GM18526 (cell line): ENCODE data around the gene SRCAP.

ENCODE experiments used
- POLR2A ChIP-seq: IDR thresholded peaks from 3 replicates; pipeline ENCODE4 v1.6.1; 2011; ENCODE audit not compliant: insufficient read length; ENCODE audit errors: extremely low read depth

Gene SRCAP

DNA sequence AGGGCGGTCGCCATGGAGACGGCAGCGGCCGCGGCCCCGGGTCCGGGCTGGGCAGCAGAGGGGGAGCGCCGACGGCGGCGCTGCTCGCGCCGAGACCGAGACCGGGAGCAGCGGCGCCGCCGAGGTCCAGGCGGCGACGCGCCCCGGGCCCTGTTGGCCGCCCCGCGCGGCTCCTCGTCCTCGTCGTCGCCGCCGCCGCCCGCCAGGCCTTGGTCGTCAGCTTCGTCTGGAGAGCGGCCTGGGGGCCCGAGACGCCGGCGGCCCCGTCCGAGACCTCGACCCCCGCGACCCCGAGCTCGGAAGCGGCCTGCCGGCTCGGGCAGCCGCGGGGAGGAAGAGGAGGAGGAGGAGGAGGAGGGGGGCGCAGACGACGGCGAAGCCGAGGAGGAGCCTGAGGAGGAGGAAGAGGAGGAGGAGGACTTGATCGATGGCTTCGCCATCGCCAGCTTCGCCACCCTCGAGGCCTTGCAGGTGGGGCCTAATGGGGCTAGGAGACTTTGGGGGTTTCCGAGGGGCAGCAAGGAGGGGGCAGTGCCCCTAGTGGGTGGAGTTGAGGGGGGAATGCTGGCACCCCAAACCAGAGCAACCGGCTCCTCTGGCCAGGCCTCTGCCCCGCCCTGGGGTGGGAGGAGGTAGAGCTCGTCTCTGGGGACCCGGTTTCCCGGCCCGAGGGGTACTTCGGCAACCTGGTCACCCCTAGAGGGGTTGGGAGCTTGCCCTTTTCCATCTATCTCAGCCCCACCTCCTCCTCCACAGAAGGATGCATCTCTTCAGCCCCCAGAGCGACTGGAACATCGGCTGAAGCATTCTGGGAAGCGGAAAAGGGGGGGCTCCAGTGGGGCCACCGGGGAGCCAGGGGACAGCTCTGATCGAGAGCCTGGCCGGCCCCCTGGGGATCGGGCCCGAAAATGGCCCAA is 39.2 kb upstream of the SRCAP start:
- TF ChIP-seq POLR2A = no peak

DNA sequence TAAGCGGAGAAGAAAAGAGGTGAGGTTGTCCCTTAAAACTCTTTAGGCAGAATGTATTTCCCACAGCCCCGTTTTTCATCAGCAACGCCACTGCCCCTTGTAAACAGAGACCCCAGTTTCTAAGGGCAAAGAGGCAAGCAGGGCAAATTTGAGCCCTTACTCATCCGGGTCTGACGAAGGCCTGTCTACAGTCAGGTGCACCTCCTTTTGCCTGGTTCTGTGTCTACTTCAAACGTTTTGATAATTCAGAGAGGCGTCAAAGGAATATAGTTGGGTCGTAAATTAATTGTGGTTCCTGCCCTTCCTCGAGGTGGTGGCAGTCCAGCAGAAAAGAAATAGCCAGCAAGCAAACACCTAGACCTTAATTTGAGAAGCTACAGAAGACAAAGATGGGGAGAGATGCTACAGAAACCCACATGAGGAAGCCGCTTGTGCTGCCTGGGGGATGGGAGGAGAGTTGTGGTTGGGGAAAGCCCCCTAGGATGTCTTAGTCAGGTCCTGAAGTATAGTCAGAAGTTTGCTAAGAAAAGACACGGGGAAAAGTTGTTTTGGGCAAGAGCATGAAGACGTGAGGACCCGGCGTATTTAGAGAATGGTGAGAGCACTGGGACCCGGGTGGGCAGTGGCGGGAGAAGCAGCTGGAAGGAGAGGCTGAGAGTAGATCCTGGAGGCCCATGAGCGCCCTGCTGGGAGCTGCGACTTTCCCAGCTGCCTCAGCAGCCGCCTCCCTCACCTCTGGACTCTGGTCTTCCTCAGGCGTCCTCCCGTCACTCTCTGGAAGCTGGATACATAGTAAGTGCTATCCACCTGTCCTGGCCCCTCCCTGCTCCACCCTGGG is 38.3 kb upstream of the SRCAP start:
- no peak for TF ChIP-seq POLR2A

DNA sequence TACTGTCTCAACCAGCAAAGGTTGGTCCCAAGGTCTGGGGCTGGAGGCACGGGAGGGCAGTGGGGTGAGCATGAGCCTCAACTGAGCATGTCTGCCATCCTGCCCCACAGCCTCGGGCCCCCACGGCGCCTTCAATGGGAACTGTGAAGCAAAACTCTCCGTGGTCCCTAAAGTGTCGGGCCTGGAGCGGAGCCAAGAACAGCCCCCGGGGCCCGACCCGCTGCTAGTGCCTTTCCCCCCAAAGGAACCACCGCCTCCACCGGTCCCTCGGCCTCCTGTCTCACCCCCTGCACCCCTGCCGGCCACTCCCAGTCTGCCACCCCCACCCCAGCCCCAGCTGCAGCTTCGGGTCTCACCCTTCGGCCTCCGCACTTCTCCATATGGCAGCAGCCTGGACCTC is 36.5 kb upstream of the SRCAP start:
- TF ChIP-seq POLR2A = no peak

DNA sequence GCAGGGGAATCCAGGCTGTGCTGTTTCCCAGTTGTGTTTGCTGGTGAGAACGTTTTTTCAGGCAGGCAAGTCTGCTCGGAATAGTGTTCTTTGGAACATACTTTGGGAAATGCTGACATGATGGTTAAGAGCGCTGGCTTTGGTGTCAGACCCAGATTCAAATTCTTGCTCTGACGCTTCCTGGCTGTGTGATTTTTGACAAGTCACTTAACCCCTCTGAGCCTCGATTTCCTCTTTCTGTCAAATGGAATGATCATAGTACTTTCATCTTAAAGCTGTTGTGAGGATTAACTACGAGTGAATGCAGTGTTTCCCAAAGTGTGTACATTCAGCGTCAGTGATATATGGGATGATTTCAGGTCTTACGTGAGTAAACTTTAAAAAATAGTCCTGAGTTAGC is 35.9 kb upstream of the SRCAP start:
- no peak for TF ChIP-seq POLR2A

GRCh38 chr16:30663820-30664219 is 35.2 kb upstream of the SRCAP start:
- TF ChIP-seq POLR2A = no peak

DNA sequence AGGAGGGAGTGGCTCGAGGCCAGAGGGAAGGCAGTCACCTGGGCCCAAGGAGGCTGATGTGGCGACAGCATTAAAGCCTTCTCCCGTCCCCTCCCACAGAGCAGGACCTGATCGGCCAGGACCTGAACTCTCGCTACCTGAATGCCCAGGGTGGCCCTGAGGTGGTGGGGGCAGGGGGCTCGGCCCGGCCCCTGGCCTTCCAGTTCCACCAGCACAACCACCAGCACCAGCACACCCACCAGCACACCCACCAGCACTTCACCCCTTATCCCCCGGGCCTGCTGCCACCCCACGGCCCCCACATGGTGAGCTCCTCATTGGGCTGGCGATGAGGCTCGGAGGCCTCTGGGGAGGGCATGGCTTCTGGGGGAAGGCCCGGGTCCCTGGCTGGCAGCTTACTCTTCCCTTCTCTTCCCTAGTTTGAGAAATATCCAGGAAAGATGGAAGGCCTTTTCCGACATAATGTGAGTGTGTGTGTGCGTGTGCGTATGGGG is 34.3 kb upstream of the SRCAP start:
- TF ChIP-seq POLR2A = no peak

- no peak for TF ChIP-seq POLR2A
Measured at GRCh38 chr16:30665155-30665829, 33.7 kb upstream of the SRCAP start.

DNA sequence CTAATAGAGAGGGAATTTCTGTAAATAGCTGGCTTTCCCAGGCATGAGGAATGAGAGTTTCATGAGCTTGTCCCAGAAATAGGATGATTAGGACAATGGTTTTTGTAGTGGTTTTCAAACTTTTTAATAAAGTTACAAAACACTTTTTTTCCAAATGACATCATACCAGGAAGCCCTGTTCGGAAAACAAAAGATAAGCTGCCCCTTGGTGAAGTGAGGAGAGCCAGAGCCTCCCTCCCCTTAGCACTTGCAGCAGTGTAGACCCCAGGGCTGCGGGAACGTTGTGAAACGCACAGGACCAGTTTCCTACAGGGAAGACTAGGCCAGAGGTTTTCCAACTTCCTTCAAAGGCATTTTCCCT is 33.2 kb upstream of the SRCAP start:
- TF ChIP-seq POLR2A = no peak

DNA sequence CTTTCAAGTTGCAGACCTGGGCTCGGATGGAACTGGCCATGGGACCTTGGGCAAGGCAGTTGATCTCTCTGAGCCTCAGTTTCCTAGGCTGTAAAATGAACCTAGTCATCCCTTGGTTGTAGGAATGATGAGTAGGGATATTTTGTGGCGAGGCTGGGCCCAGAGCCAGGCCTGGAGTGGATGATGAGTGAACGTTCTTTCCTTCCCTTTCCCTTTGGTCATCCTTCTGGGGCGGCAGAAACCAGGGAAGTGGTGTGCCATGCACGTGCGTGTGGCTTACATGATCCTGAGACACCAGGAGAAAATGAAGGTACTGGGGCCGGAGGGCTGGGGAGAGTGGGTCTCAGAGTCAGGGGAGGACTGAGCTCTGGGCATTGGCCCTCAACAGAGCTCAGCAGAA is 32.3 kb upstream of the SRCAP start:
- no peak for TF ChIP-seq POLR2A

DNA sequence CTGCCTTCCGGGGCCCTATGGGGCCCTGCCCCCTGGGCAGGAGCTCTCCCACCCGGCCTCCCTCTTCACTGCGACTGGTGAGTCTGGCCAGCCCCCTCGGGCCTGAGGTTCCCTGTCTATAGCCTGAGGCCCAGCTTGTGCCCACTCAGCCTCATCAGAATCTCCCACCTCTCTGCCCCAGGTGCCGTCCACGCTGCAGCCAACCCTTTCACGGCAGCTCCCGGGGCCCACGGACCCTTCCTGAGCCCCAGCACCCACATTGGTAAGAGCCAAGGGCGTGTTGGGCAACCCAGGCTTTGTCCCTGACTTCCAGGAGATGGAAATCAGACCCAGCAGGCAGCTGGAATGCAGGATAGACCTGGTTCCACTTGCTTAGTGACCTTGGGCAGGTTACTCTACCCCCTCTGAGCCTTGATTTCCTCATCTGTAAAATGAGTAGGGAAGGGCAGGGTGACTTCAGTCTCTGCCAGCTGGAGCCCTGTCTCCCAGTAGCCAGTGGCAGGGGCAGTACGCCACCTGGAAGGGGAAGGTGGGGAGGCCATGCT is 31.5 kb upstream of the SRCAP start:
- TF ChIP-seq POLR2A = no peak

DNA sequence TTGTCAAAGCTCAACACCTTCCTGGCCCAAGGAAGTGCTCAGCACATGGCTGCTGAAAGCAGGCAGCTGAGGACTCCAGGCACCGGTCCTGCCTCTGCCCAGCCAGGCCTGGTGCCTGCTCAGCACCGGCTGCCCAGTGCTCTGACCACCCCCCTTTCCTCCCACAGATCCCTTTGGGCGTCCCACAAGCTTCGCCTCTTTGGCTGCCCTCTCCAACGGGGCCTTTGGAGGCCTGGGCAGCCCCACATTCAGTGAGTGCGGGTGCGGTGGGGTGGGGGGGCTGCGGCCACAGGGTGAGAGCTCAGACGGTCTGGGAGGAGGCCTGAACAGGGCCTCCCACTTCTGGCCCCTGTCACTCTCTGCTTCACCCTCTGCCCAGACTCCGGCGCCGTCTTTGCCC is 30.6 kb upstream of the SRCAP start:
- no peak for TF ChIP-seq POLR2A

DNA sequence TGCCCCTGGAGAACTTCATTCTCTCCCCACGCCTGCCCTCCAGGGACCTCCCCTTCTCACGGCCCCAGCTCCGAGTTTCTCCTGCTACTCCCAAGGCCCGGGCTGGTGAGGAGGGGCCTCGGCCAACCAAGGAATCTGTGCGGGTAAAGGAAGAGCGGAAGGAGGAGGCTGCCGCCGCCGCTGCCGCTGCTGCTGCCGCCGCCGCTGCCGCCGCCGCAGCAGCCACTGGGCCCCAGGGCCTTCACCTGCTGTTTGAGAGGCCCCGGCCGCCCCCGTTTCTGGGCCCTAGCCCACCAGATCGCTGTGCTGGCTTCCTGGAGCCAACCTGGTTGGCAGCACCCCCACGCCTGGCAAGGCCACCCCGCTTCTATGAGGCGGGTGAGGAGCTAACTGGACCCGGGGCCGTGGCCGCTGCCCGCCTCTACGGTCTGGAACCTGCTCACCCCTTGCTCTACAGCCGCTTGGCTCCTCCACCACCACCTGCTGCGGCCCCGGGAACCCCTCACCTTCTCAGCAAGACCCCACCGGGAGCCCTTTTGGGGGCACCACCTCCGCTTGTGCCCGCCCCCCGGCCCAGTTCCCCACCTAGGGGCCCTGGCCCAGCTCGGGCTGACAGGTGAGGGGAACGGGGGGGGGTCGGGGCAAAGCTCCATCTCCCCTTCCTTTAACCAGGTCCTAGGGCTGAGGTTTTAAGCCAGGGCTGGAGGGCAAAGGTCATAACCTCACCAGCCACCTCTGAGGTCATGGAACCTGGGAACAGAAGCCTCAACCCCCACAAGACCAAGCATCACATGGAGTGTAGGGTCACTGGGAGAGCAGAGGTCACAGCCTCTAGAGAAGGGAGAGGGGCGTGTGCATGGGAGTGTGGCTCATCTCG is 29.7 kb upstream of the SRCAP start:
- TF ChIP-seq POLR2A = no peak

GRCh38 chr16:30669903-30670824 is 28.8 kb upstream of the SRCAP start:
- no peak for TF ChIP-seq POLR2A
